ENCODE data around the gene RAB29. TPM values are rescaled to one million over a fixed set of nuclear protein-coding genes. Genes with fewer than 3 reads are reported as not detected.

RAB29 gene
- total RNA-seq, 1 experiment from 2014 or later: 11.0 TPM

- no peak for TF ChIP-seq ZNF532 (CRISPR knock-in tag; IDR thresholded peaks at IDR 0.05; ENCODE audit: borderline replicate concordance)
- TF ChIP-seq FOXK1 (CRISPR knock-in tag; IDR thresholded peaks at IDR 0.05): no peak
These were observed 12.1 kb upstream of the RAB29 start (continued) for GRCh38 chr1:205787287-205787916.

- ChIA-PET CTCF (interaction anchor here (0.5 to 2.1 kb wide), 4 partner anchors 24 to 342 kb away, joined by 3 to 9 read pairs (median 4); no protein-coding TSS in a partner anchor), POLR2A (no interaction called here)
- TF ChIP-seq NFATC4 (CRISPR knock-in tag; IDR thresholded peaks at IDR 0.05): no peak
- TF ChIP-seq CDX4 (CRISPR knock-in tag; IDR thresholded peaks at IDR 0.05; ENCODE audit: borderline replicate concordance): no peak
- no peak for TF ChIP-seq TEAD1 (CRISPR knock-in tag; IDR thresholded peaks at IDR 0.05)
- TF ChIP-seq CREM (CRISPR knock-in tag; IDR thresholded peaks at IDR 0.05): no peak
- TF ChIP-seq SMAD4 (CRISPR knock-in tag; IDR thresholded peaks at IDR 0.05): no peak
- TF ChIP-seq MYBL2 (CRISPR knock-in tag; IDR thresholded peaks at IDR 0.05): no peak
- TF ChIP-seq SMAD3 (CRISPR knock-in tag; IDR thresholded peaks at IDR 0.05; ENCODE audit: borderline replicate concordance): no peak
- TF ChIP-seq ZNF121 (CRISPR knock-in tag; IDR thresholded peaks at IDR 0.05): no peak
- TF ChIP-seq ATF3 (CRISPR knock-in tag; conservative IDR thresholded peaks at IDR 0.05): no peak
- no peak for TF ChIP-seq SOX15 (CRISPR knock-in tag; IDR thresholded peaks at IDR 0.05)
- H3K4me1 Mint-ChIP-seq: no peaks in the 10 kb centered on the region
- H3K4me3 Mint-ChIP-seq: no peak overlapping the region
- H3K36me3 Mint-ChIP-seq: peaks cover 13% of the 10 kb centered on the region; the same call in 1 of the 2 replicates
- no peaks in the 10 kb centered on the region for H3K9me3 Mint-ChIP-seq
- ATAC-seq (no peak), DNase-seq (ENCODE audit: low spot score) (no peak)
- H3K27ac Mint-ChIP-seq: no peak overlapping the region
- no peaks in the 10 kb centered on the region for H3K27me3 Mint-ChIP-seq (ENCODE audit: low read depth)
These were observed 11.3 kb upstream of the RAB29 start for GRCh38 chr1:205786601-205787000.

- H3K9me3 Mint-ChIP-seq: no peaks in the 10 kb centered on the region
- H3K27me3 Mint-ChIP-seq (ENCODE audit: low read depth): peaks cover 2% of the 10 kb centered on the region
- H3K27ac Mint-ChIP-seq: no peak overlapping the region
- no peaks in the 10 kb centered on the region for H3K4me1 Mint-ChIP-seq
- DNase-seq (ENCODE audit: low spot score): no peak
- no peak overlapping the region for H3K4me3 Mint-ChIP-seq
- TF ChIP-seq NFYB (CRISPR knock-in tag; conservative IDR thresholded peaks at IDR 0.05; ENCODE audit: low read depth) (no peak), CDX4 (CRISPR knock-in tag; IDR thresholded peaks at IDR 0.05; ENCODE audit: borderline replicate concordance) (no peak), ERG (CRISPR knock-in tag; IDR thresholded peaks at IDR 0.05) (no peak), MYBL2 (CRISPR knock-in tag; IDR thresholded peaks at IDR 0.05) (no peak), AR (CRISPR knock-in tag; IDR thresholded peaks at IDR 0.05) (no peak), PREB (CRISPR knock-in tag; IDR thresholded peaks at IDR 0.05; ENCODE audit: borderline replicate concordance) (no peak), ZNF423 (CRISPR knock-in tag; IDR thresholded peaks at IDR 0.05) (no peak), ZSCAN18 (CRISPR knock-in tag; IDR thresholded peaks at IDR 0.05) (no peak)
- no peak for ATAC-seq
- H3K36me3 Mint-ChIP-seq: peaks cover 8% of the 10 kb centered on the region; the same call in 1 of the 2 replicates
- ChIA-PET POLR2A (no interaction called here), CTCF (interaction anchor here (1.2 to 2.1 kb wide), 3 partner anchors 25 to 192 kb away, joined by 3 to 9 read pairs (median 5); no protein-coding TSS in a partner anchor)
These were observed 10.2 kb upstream of the RAB29 start for GRCh38 chr1:205785446-205785845.

All from WTC11 (cell line).